GM12892 (cell line): Measurements from ENCODE around the gene NTN5.

Source experiments
- POLR2A ChIP-seq: IDR thresholded peaks from 2 replicates; pipeline ENCODE4 v1.6.1; 2011; ENCODE audit warnings: low read depth, low read length, control low read depth
- POLR2AphosphoS5 ChIP-seq: IDR thresholded peaks from 2 replicates; pipeline ENCODE4 v1.6.1; 2011; ENCODE audit warnings: low read depth, low read length, control low read depth

- TF ChIP-seq POLR2A (no peak), POLR2AphosphoS5 (no peak)
These were observed 40.1 kb downstream of the NTN5 start for GRCh38 chr19:48632692-48633147.
